ENCODE data around the gene SOX5.
"Not testable (repeated sequence)": the region's sequence is repeated elsewhere in the genome, so short reads cannot be mapped to it uniquely, and the experiment has no call there.

The SOX5 gene

GRCh38 chr12:23493672-23494071 is 455.8 kb downstream of the SOX5 start:
- no peaks in the 10 kb centered on the region for H3K27me3 Mint-ChIP-seq (ENCODE audit: low read depth)
- no peak for DNase-seq (ENCODE audit: low spot score)
- H3K4me3 Mint-ChIP-seq, result no peak overlapping the region
- peaks cover 21% of the 10 kb centered on the region for H3K9me3 Mint-ChIP-seq
- no peaks in the 10 kb centered on the region for H3K36me3 Mint-ChIP-seq (ENCODE audit: low read depth)
- no peaks in the 10 kb centered on the region for H3K4me1 Mint-ChIP-seq (ENCODE audit: low read depth)
- H3K27ac Mint-ChIP-seq, result no peak overlapping the region

DNA sequence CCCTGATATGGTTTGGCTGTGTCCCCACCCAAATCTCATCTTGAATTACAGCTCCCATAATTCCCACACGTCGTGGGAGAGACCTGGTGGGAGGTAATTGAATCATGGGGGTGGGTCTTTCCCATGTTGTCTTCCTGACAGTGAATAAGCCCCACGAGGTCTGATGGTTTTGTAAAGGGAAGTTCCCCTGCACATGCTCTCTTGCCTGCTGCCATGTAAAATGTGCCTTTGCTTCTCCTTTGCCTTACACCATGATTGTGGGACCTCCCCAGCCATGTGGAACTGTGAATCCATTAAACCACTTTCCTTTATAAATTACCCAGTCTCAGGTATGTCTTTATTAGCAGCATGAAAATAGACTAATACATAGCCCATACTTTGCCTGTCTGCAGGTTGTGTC is 458.4 kb downstream of the SOX5 start:
- not testable (repeated sequence) for H3K27ac Mint-ChIP-seq; H3K4me3 Mint-ChIP-seq; H3K4me1 Mint-ChIP-seq (ENCODE audit: low read depth); DNase-seq (ENCODE audit: low spot score); H3K27me3 Mint-ChIP-seq (ENCODE audit: low read depth); H3K36me3 Mint-ChIP-seq (ENCODE audit: low read depth)
- peaks cover 15% of the 10 kb centered on the region for H3K9me3 Mint-ChIP-seq

DNA sequence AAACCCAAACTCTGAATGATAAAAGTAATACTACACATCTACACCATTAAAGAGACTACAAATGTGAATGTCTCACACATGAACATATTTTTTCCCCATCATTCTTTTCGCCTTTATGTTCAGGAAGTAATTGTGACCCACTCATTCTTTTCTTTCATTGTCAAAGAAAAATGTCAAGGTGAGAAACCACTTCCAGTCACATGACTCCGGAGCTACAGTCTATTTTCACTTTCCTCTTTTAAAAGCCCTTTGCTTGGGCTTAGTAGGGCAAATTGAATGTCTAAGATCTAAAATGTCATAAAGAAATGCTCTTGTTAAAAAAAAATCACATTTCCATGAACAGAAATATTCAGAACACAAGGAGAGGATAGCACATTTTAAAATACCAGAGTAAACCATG is 461.3 kb downstream of the SOX5 start:
- Mint-ChIP-seq H3K27ac (no peak overlapping the region), H3K36me3 (ENCODE audit: low read depth) (no peaks in the 10 kb centered on the region), H3K9me3 (peaks cover 12% of the 10 kb centered on the region), H3K4me3 (no peak overlapping the region), H3K27me3 (ENCODE audit: low read depth) (no peaks in the 10 kb centered on the region), H3K4me1 (ENCODE audit: low read depth) (no peaks in the 10 kb centered on the region)
- DNase-seq (ENCODE audit: low spot score), result no peak

GRCh38 chr12:23484238-23484637 is 465.2 kb downstream of the SOX5 start:
- H3K4me1 Mint-ChIP-seq (ENCODE audit: low read depth), result no peaks in the 10 kb centered on the region
- H3K4me3 Mint-ChIP-seq, result no peak overlapping the region
- no peaks in the 10 kb centered on the region for H3K27me3 Mint-ChIP-seq (ENCODE audit: low read depth)
- H3K9me3 Mint-ChIP-seq, result peaks cover 26% of the 10 kb centered on the region
- no peak overlapping the region for H3K27ac Mint-ChIP-seq
- no peaks in the 10 kb centered on the region for H3K36me3 Mint-ChIP-seq (ENCODE audit: low read depth)
- DNase-seq (ENCODE audit: low spot score), result no peak

DNA sequence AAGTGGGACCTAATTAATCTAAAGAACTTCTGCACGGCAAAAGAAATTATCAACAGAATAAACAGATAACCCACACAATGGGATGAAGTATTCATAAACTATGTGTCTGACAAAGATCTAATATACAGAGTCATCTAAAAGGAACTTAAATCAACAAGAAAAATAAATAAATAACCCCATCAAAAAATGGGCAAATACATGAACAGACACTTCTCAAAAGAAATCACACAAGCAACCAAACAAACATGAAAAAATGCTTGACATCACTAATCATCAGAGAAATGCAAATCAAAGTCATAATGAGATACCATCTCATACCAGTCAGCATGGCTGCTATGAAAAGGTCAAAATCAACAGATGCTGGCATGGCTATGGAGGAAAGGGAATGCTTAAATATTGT is 466.9 kb downstream of the SOX5 start:
- Mint-ChIP-seq H3K4me3 (no peak overlapping the region), H3K27ac (no peak overlapping the region), H3K36me3 (ENCODE audit: low read depth) (no peaks in the 10 kb centered on the region), H3K27me3 (ENCODE audit: low read depth) (no peaks in the 10 kb centered on the region), H3K9me3 (peaks cover 36% of the 10 kb centered on the region), H3K4me1 (ENCODE audit: low read depth) (no peaks in the 10 kb centered on the region)
- DNase-seq (ENCODE audit: low spot score), result no peak
